ENCODE results near the gene CD300H. TPM values are rescaled to one million over a fixed set of nuclear protein-coding genes. Genes with fewer than 3 reads are reported as not detected.

Gene CD300H
- total RNA-seq, 6 experiments from 2014 or later = 1.2 TPM; not detected in 5

DNA sequence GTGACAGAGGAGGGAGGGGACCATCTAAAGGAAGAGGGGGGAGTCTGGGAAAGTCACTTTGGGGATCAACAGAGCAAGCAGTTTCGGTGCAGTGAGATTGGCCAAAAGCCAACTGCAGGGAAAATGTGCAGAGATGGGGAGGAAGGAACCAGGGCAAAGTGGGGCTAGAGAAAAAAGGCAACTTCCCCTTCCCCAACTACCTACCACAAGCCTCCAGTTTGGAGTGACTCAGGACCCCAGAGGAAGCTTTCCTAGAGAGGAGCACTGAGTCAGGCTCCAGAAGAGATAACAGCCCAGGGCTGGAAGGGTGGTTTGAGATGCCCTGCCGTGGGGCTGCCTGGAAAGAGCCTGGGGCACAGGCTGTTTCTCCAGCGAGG lies 31.7 kb upstream of the CD300H start:
- TF ChIP-seq CTCF (IDR thresholded peaks at IDR 0.05) (no peak), POLR2A (IDR thresholded peaks at IDR 0.05) (no peak)
- Histone ChIP-seq H3K4me3 (no peak overlapping the region), H3K36me3 (no peaks in the 10 kb centered on the region), H3K27ac (no peak overlapping the region), H3K9me3 (no peaks in the 10 kb centered on the region), H3K4me1 (no peaks in the 10 kb centered on the region), H3K27me3 (no peaks in the 10 kb centered on the region)
- DNase-seq = no peak
- 7% methylated on average over 3 of the region's 3 CpGs for WGBS (ENCODE audit: insufficient coverage, low coverage, low lambda C conversion rate, missing lambda C conversion rate)
- intact Hi-C loops (cut with DNase I) = no loop called here
- ATAC-seq = peak in 1 of 4 donors; percentile 34

DNA sequence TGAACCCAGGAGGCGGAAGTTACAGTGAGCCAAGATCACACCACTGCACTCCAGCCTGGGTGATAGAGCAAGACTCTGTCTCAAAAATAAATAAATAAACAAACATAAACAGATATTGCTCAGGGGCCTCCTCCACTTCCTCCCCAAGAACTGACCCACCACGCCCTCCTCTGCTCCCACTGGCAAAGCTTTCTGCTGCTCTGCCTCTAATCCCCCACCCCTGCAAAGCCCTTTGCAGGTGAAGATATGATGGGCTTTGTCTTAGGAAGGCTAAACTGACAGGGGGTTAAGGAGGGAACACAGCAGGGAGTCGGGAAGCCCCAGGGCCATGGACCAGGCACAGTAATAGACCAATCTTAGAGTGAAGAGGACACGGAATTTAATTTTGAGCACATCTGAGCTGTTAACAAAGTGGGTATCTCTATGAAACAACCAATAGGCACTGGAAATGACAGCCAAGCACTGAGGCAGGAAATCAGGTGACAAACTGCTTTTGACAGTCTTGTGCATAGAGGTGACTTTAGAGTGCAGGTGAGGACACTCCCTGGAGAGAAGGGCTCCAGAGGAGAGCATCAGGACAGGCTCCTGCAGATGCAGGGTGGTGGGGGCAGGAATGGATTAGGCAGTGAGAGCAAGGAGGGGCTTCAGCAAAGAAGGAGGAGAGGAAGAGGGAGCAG lies 31.2 kb upstream of the CD300H start:
- TF ChIP-seq POLR2A (IDR thresholded peaks at IDR 0.05) = no peak
- no peak for TF ChIP-seq CTCF (IDR thresholded peaks at IDR 0.05)
- no peak for ATAC-seq
- no peaks in the 10 kb centered on the region for H3K36me3 ChIP-seq
- no peaks in the 10 kb centered on the region for H3K27me3 ChIP-seq
- H3K9me3 ChIP-seq = no peaks in the 10 kb centered on the region
- intact Hi-C loops (cut with DNase I) = no loop called here
- no peaks in the 10 kb centered on the region for H3K4me1 ChIP-seq
- DNase-seq = no peak
- no peak overlapping the region for H3K27ac ChIP-seq
- WGBS (ENCODE audit: insufficient coverage, low coverage, low lambda C conversion rate, missing lambda C conversion rate) = 20% methylated on average over 3 of the region's 4 CpGs
- H3K4me3 ChIP-seq = no peak overlapping the region

- H3K4me1 ChIP-seq = no peaks in the 10 kb centered on the region
- H3K4me3 ChIP-seq = no peak overlapping the region
- WGBS (ENCODE audit: insufficient coverage, low coverage, low lambda C conversion rate, missing lambda C conversion rate) = 52% methylated on average over 8 of the region's 8 CpGs
- H3K27me3 ChIP-seq = no peaks in the 10 kb centered on the region
- intact Hi-C loops (cut with DNase I) = no loop called here
- no peak for DNase-seq
- no peak for TF ChIP-seq CTCF (IDR thresholded peaks at IDR 0.05)
- TF ChIP-seq POLR2A (IDR thresholded peaks at IDR 0.05) = no peak
- no peak for ATAC-seq
- no peak overlapping the region for H3K27ac ChIP-seq
- H3K36me3 ChIP-seq = no peaks in the 10 kb centered on the region
- no peaks in the 10 kb centered on the region for H3K9me3 ChIP-seq
Measured at GRCh38 chr17:74597069-74597790, 29.9 kb upstream of the CD300H start.

DNA sequence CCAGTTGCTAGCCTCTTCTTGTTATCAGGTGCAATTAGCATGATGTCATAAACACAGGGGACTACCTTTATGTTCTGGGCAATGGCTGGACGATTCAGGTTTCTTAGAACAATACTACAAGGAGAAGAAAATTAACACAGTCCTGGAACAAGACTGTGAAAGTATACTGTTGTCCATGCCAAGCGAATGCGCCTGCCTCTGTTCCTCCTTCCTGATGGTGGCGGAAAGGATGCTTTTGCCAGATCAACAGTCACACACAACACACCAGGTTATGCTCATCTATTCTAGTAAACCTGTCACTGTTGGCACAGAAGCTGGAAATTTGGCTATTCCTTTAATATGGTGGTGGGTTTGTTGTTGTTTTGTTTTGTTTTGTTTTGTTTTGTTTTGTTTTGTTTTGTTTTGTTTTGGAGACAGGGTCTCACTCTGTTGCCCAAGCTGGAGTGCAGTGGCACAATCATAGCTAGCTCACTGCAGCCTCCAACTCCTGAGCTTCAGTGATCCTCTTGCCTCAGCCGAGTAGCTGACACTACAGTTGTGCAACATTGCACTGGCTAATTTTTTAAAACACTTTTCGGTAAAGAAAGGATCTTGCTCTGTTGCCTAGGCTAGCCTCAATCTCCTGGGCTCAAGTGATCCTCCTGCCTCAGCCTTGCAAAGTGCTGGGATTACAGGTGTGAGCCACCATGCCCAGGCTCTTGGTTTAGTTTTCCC lies 27.9 kb upstream of the CD300H start:
- H3K27ac ChIP-seq = no peak overlapping the region
- no peak for ATAC-seq

More for the DNA sequence above, 27.9 kb upstream of the CD300H start:
- no peaks in the 10 kb centered on the region for H3K36me3 ChIP-seq
- H3K27me3 ChIP-seq = no peaks in the 10 kb centered on the region
- intact Hi-C loops (cut with DNase I) = no loop called here
- no peak for TF ChIP-seq CTCF (IDR thresholded peaks at IDR 0.05)
- no peak for TF ChIP-seq POLR2A (IDR thresholded peaks at IDR 0.05)
- 54% methylated on average over 6 of the region's 6 CpGs for whole genome bisulfite sequencing (ENCODE audit: insufficient coverage, low coverage, low lambda C conversion rate, missing lambda C conversion rate)
- no peak overlapping the region for H3K4me3 ChIP-seq
- no peaks in the 10 kb centered on the region for H3K4me1 ChIP-seq
- DNase-seq = no peak
- H3K9me3 ChIP-seq = no peaks in the 10 kb centered on the region
